HEK293T (cell line): ENCODE measurements around the gene POU6F2.

ENCODE experiments used
- BHLHE40 ChIP-seq: fragments of 450-650 bp; IDR thresholded peaks from 2 replicates; pipeline ENCODE4 v1.6.1; 2016; ENCODE audit warnings: mild to moderate bottlenecking, moderate library complexity, borderline replicate concordance
- ELF4 ChIP-seq: fragments of 450-650 bp; IDR thresholded peaks from 2 replicates; pipeline ENCODE4 v1.6.1; 2017; ENCODE audit warnings: antibody characterized with exemption
- PKNOX1 ChIP-seq: fragments of 450-650 bp; IDR thresholded peaks from 2 replicates; pipeline ENCODE4 v1.6.1; 2016
- SP1 ChIP-seq: fragments of 450-650 bp; IDR thresholded peaks from 2 replicates; pipeline ENCODE4 v1.6.1; 2017

- no peak for TF ChIP-seq SP1
- TF ChIP-seq ELF4 = no peak
- TF ChIP-seq PKNOX1 = peak; percentile 27; the same call in 1 of the 2 replicates
- no peak for TF ChIP-seq BHLHE40
Measured at GRCh38 chr7:39355664-39356063, 378.0 kb downstream of the POU6F2 start.
